ENCODE data around the gene PPP2R2C. TPM values are rescaled to one million over a fixed set of nuclear protein-coding genes. Genes with fewer than 3 reads are reported as not detected.

The PPP2R2C gene
- total RNA-seq, 1 experiment from 2014 or later = 0.03 TPM

- DNase-seq (ENCODE audit: low spot score) = no peak
These were observed 67.6 kb downstream of the PPP2R2C start for GRCh38 chr4:6404611-6405396.

- no peak for DNase-seq (ENCODE audit: low spot score)
These were observed 69.1 kb downstream of the PPP2R2C start for GRCh38 chr4:6403400-6403685.

- peak; percentile 21 for DNase-seq (ENCODE audit: low spot score)
These were observed 69.6 kb downstream of the PPP2R2C start for GRCh38 chr4:6402566-6403399.

- DNase-seq (ENCODE audit: low spot score) = no peak
These were observed 70.6 kb downstream of the PPP2R2C start for GRCh38 chr4:6401797-6402196.

- DNase-seq (ENCODE audit: low spot score) = no peak
These were observed 75.6 kb downstream of the PPP2R2C start for GRCh38 chr4:6396696-6397236.

- peak; percentile 14 for DNase-seq (ENCODE audit: low spot score)
These were observed 76.8 kb downstream of the PPP2R2C start for GRCh38 chr4:6395466-6396228.

- DNase-seq (ENCODE audit: low spot score) = no peak
These were observed 77.7 kb downstream of the PPP2R2C start for GRCh38 chr4:6394671-6395081.

GRCh38 chr4:6393544-6394475 is 78.6 kb downstream of the PPP2R2C start:
- no peak for DNase-seq (ENCODE audit: low spot score)

GRCh38 chr4:6393066-6393465 is 79.3 kb downstream of the PPP2R2C start:
- DNase-seq (ENCODE audit: low spot score) = no peak

- no peak for DNase-seq (ENCODE audit: low spot score)
These were observed 80.0 kb downstream of the PPP2R2C start for GRCh38 chr4:6392407-6392806.

- peak; percentile 5 for DNase-seq (ENCODE audit: low spot score)
These were observed 80.6 kb downstream of the PPP2R2C start for GRCh38 chr4:6391852-6392188.

- no peak for DNase-seq (ENCODE audit: low spot score)
These were observed 81.1 kb downstream of the PPP2R2C start for GRCh38 chr4:6391186-6391851.

- DNase-seq (ENCODE audit: low spot score) = no peak
These were observed 82.1 kb downstream of the PPP2R2C start for GRCh38 chr4:6390356-6390755.

GRCh38 chr4:6389142-6389825 is 83.1 kb downstream of the PPP2R2C start:
- no peak for DNase-seq (ENCODE audit: low spot score)

GRCh38 chr4:6388713-6389112 is 83.7 kb downstream of the PPP2R2C start:
- no peak for DNase-seq (ENCODE audit: low spot score)

- no peak for DNase-seq (ENCODE audit: low spot score)
These were observed 84.5 kb downstream of the PPP2R2C start for GRCh38 chr4:6387946-6388345.

- no peak for DNase-seq (ENCODE audit: low spot score)
These were observed 86.3 kb downstream of the PPP2R2C start for GRCh38 chr4:6386091-6386490.

- DNase-seq (ENCODE audit: low spot score) = no peak
These were observed 87.1 kb downstream of the PPP2R2C start for GRCh38 chr4:6385288-6385687.

GRCh38 chr4:6384541-6384940 is 87.9 kb downstream of the PPP2R2C start:
- DNase-seq (ENCODE audit: low spot score) = no peak

- no peak for DNase-seq (ENCODE audit: low spot score)
These were observed 88.5 kb downstream of the PPP2R2C start for GRCh38 chr4:6383929-6384328.
